Fibroblast of upper back skin (primary cell): ENCODE data around the gene ATP2B1.
A peak's percentile ranks its signal among the peaks of the same experiment; 100 is the strongest.

Experiments
- DNase-seq: peaks from one replicate; pipeline ENCODE4 v3.0.0-alpha.2; 2013

Gene ATP2B1

DNA sequence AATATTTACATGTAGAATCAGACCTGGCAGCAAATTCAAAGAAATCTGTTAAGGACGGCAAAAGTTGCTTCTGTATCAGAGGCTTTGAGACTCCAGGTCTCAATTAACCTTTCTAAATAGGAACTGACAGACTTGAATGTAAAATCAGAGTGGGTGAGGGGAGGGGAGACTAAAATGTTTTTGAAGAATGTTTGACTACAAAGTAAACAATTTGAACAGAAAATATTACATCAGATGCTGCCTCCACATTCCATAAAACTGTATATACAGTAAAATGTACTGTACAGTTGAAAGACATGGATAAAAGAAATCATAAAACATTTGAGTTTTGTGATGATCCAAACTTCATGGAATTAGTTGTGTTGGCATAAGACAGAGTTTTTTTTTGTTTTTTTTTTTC lies 133.3 kb downstream of the ATP2B1 start:
- peak; percentile 53 for DNase-seq

DNA sequence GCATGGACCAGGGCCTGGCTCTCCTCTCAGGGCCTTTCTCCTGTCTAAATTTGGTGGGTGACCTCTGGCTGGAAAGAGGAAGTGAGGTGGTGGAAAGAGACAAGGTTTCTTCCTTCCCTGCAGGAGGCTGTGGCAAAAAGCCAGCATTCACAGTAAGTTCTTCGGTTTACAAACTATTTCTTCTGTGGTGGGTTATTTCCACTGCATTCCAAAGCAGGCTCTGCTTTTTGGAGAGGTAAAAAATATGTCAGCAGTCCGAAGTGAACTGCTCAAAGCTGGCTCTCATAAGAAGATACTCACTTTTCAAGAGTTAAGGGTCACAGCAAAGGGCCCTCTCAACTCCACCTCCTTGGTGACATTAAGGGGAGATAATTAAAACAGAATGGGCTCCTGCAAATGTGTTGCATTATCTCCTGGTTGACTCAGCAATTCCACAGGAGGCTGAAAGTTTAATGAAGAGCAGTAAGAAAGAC lies 133.9 kb downstream of the ATP2B1 start:
- DNase-seq, result peak; percentile 94

DNA sequence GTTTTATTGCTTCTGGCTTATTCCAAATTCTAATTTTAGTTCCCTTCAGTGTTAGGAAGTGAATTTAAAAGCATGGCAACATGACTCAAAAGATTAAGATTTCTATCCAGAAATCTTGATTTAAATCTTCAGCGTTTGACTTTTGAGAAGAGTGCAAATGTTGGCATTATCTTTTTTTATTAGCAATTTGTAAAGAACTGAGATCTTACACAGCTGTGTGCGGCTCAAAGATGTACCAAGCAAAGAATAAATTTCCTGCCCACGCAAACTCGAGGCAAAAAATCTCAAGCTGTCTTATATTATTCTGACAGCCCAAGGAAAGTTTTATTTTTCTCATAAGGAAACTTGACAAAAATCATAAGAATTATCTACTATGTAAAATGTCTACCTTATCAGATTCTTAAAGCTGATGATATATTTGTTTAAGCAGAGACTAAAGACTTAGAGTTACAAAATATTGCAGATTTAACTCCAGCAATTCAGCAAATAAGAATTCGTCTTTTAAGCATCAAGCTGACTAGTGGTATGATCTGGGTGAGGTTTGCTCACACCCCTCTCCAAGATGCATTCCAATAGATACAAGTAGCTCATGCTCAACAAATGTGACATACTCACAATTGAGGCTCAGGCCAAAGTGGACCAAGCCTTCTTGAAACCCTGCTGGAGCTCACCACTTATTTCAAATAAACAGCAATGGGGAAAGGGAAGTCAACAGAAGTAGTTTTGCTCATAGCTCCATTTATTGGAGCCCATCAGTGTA lies 135.4 kb downstream of the ATP2B1 start:
- no peak for DNase-seq

DNA sequence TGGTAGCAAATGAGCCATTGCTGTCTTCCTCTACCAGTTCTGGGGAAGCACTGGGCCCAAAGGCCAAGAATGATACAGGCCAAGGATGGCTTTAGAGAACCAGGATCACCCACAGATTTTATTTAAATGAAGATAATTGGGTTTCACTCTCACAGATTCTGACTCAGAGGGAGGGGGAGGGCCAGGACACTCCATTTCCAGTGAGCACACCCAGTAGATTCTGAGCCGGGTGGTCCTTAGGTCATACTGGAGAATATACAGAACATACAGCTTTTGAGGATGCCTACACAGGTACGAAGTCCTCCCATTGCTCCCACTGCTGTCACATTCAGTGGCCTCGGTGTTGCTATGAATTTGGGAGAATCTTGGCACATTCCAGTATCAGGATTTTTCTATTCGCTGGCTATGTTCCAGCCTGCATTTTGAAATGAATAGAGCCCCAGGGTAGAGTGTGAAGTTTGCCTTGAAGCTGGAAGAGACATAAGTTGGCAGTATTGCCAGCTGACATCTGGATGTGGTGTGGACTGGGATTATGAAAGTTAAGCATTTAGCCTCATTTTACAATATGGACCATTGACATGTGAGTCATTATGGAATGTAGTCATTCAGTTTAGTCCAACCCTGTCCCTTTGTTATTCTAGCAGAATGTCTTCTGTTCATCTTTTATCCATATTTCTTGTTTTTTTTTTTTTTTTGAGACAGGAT lies 137.0 kb downstream of the ATP2B1 start:
- peak; percentile 65 for DNase-seq

DNA sequence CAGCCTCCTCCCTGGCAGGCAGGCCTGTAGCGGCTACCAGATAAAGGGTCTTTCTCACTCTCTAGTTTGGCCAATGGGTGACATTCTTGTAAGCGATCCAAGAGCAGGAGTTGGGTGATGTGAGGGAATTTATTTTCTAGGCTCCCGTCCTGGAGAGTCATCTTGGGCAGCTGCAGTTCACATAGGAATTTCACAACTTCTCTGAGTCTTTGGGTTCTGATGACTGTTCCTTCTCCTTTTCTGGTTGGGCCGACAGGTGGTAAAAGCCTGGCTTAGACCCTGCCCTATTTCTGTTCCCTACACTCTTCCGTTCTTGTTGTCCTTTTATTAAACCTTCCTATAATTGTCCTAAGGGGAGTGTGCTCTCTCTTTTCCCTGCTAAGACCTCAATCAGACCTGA lies 140.2 kb downstream of the ATP2B1 start:
- DNase-seq, result no peak

DNA sequence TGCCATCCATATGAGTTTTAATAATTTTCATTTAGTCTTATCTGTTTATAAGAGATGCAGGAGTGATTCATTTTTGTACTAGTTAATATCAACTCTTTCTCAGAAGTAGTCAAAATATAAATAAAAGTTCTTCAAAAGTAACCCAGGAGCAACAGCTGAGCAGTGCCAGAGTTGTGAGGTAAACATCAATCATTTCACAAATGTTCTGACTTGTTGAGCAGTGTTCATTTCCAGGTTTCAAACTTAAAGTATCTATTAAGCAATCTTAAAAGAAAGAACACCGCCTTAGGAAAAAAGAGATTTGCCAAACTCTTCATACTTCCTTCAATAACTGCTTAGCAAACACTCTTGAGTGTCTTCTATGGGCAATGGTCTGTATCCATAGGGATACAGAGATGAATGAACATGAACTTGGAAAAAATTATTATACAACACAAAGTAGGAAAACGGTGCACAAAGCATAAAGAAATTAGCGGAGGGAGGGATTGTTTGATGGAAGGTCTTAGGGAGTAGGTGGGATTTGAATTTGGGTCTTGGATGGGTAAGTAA lies 140.9 kb downstream of the ATP2B1 start:
- no peak for DNase-seq

DNA sequence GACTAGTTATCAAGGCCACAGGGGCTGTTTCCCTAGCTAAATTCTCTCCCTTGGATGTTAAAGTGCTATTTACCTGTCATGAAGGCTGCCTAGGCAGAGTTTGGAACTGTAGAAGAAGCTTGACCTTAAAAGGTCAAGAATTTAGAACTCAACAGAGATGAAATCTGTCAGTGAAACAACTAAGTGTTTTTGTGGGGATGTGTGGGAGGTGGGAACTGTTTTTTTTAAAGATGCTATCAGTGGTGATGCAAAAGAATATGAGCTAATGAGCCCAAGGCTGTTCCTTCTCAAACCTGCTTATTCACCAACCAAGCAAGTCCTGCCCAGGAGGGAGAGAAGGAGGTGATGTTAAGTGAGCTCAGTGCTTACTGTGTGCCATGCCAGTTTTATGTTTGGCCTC lies 142.0 kb downstream of the ATP2B1 start:
- no peak for DNase-seq

DNA sequence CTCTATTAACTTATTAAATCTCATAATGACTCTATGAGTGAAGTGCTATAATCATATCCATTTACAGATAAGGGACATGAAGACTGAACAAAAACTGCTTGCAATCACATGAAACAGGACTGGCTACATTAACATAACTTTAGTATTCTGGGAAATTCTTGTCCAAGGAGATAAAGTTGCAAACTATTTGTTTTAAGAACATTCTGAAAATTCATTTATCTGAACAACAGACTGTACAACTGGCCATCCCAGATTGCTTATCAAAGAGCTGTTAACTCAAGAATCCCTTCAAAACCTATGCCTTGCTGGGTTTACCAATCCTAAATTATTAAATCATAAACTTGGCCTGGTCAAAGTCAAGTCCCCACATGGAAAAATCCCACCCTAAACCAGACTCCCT lies 143.6 kb downstream of the ATP2B1 start:
- no peak for DNase-seq

DNA sequence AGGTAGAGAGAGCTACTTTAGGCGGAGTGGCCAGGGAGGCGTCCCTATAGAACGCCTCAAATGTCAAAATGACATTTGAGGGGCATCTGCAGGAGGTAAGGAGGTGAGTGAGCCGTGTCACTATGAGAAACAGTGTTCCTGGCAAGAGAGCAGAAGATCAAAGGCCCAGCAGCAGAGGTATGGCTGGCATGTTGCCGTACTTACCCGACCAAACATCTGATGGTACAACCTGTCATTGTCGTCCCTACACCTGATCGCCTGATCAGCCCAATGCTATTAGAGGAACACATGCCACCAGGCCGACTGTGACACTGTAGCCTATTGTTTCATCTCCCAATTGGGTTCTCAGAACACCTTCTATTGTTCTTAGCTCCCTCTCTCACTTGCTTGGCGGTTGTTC lies 148.9 kb downstream of the ATP2B1 start:
- no peak for DNase-seq

DNA sequence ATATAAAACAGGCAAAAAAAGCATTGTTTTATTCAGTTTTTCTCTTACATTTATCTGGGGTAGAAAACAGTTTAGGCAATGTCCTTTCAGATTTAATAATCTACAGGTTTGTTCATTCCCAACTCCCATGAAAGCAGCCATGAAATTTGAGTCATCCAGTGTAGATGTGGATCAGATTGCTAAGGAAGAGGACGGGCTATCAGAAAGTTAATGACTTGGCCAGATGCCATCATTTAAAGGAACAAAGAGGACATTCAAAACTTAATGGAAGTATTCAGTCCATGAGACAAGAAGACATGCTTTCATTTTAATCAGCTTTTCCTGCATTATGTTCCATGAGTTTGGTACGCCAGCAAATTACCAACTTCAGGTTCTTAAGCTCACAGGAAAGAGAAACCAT lies 151.7 kb downstream of the ATP2B1 start:
- no peak for DNase-seq

DNA sequence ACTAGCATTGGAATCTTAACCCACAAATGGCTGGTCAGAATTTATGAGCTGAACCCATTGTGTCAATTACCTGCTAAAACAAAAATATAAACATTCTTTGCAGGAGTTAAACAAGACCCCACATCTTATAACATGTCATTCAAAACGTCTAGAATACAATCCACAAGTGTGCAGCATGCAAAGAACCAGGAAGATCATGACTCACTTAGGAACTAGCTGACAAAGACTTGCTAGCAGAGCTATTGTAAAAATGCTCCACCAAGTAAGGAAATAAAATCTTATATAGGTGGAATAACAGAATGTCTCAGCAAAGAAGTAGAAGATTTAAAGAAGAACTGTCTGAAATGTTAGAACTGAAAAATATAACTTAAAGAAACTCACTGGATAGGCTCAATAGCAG lies 156.3 kb downstream of the ATP2B1 start:
- DNase-seq, result no peak

DNA sequence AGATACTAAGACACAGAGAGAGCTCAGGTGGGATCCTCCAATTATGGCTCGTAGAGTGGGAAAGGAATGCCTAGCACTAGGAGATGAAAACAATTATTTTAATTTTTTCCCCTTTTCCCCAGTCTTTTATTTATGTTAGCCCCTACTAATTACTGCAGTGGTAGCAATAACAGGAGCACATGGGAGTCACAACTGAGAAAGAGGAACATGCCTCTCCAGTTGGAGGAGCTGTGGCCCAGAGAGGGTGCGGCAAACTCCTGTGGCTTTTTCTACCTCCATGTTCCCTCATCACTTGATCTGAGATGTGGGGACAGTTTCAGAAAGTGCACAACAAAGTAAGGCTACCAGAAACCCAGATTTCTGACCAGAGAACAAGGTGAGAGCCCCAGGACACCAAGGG lies 156.9 kb downstream of the ATP2B1 start:
- DNase-seq, result no peak

DNA sequence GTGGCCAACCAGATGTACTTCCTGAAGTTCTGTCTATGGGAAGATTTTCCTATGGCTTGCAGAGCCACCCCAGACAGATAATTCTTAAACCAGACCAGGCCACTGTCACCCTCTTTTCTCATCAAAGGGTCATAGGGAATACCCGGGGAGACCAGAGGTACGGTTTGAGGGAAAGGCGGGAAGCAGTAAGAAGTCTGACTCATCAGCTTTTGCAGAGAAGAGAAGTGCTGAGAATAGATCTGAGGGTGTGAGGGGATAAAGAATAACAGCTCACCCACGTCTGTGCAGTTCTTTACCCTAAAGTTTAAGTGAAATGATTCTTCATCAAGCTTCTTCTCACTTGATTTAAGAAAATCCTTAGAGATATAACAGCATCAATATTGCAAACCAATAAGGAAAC lies 161.5 kb downstream of the ATP2B1 start:
- DNase-seq, result no peak

DNA sequence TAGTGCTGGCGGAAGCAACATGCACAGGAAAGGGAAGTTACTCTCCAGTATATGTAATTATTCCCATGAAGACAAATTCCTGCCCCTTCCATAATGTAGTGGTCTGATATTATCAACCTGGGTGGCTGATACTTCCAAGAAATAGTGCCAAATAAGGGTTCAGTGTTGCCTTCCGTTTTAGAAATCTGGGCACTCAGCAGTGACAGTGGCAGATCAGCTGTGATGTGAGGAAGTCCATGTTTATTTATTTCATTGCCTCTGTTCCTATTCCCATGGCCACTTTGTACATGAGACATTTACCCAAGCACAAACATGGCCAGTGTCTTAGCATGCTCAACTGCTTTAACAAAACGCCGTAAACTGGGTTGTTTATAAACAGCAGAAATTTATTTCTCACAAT lies 162.5 kb downstream of the ATP2B1 start:
- no peak for DNase-seq

DNA sequence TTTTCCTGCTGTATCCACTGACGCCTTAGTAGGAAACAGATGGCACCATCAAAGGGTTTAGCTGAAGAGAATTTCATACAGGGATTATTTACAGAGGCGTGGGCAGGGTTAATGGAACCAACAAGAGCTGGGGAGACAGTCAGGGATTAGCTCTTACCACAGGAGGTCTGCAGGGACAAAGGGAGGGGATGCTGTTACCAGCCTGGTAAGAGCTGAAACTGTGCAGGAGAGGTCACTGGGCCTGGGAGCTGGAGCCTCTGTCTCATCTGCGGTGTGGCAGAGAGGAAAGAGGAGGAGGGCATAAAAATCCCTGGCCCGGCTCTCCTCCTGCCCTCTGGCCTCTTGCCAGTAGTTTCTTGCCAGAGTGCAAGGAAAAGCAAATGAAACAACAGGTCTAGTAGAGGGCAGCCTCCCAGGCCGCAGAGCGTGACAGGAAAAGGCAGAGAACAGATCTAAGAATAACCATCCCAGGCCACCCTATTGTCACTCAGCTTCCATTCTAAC lies 163.9 kb downstream of the ATP2B1 start:
- DNase-seq, result peak; percentile 19

DNA sequence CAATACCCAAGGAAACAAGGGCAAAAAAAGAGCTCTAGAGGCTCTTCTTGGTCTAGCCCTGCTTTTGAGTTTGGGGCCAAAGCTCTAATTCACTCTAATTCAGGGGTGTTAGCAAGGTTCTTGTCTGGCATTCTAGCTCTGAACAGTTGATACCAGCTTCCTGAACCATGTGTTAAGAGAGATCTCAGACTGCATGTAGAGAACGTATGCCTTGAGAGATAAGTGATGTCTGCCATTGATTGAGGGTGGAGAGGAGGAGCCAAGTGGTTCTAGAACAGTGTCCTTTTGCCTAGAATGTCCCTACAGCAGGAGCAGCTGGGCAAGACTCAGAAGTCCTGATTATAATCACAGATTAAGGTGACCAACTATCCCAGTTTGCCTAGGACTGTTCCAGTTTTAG lies 164.6 kb downstream of the ATP2B1 start:
- DNase-seq, result no peak

DNA sequence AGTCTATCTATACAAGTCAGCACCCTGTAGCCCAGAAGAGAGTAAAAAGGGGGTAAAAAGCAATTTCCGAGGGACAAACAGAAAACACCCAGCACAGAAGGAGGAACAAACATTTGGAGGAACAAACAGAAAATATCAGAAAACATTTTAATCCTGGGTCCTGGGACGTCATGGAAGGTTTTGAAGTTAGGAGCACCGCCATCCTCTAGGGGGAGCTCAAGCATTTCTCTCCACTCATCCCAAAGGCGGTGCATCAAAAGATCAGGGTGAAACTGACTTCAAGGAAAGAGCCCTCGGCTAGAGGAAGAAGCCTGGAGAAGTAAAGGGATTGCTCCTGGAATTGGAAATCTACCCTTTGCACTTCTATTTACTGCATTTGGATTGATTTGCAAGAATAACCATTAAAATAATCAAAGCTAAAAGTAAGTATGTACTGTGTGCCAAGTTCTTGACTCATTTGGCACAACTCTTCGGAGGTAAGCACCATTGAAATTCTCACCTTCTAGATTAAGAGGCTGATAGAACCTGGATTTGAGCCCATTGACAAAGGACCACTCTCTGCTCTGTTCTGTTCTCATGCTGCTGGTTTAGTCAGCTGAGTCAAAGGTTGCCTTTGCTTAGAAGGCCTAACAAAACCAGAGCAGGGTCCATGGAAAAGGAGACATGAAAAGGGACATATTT lies 165.6 kb downstream of the ATP2B1 start:
- DNase-seq, result peak; percentile 85

DNA sequence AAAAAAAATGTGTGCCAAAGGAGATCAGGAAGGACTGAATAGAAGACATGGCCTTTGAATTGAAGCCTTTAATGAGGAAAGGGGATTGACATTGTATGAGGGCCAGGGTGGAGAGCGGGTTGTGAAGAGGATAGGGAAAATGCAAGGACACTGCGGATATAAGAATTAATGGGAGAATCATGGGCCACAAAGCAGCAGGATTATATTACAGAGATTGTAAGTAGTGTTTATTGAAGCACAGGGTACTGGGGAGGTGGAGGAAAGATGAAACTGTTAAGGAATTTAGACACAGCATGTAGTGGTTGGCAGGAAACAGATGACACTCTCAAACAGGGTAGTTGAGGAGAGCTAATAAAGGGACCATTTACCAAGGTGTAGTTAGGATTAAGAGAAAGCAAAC lies 166.4 kb downstream of the ATP2B1 start:
- DNase-seq, result no peak

DNA sequence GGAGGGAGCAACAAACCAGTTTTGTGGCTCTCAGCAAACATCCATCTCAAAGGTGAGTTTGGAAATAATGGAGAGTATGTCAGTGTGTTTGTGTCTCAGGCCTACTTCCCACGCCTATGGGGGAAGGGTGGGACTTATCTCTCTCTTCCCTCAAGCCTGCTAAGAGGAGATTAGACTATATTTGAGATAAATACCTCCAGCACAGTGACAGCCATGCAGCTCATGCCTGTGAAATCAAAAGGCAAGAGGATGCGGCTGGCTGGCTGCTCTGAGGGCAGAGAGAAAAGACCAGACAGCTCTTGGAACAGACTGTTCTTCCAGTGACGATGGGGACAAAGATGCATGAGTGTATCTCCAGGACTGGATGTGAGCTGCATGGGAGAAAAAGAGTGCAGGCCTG lies 168.1 kb downstream of the ATP2B1 start:
- no peak for DNase-seq

DNA sequence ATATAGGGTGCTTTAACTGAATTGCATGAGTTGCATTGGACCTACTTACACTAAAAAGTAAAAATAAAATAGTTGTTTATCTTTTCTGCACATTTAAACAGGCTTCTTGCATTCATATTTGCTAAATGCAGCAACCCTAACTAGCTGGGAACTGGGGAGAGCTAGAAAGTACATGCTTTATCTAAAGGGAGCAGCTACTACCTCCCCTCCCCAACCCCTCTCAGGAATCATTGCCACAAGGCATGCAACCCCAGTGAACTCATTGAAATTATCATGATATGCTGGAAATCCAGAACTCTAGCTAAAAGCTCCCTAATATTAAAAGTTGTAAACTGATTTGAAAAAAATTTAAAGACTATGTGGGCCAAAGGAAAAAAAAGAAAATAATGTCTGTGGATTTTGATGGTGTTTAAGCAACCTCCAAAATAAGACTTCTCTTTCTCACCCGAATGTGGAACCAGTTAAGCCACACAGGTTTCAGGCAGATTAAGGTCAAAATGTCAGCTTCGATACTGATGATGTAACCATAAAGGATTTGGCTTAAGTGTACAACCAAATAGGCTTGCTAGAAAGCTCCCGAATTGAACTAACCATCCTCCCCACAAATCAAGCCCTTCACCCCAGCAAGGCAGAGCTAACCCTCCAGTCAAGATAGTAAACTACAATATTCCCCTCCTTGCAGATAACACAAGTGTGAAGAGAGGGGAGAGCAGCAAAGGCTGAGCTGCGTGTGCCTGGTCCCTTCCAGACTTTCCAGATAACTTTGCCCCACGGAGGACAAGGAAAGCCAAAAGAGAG lies 169.0 kb downstream of the ATP2B1 start:
- DNase-seq, result no peak

DNA sequence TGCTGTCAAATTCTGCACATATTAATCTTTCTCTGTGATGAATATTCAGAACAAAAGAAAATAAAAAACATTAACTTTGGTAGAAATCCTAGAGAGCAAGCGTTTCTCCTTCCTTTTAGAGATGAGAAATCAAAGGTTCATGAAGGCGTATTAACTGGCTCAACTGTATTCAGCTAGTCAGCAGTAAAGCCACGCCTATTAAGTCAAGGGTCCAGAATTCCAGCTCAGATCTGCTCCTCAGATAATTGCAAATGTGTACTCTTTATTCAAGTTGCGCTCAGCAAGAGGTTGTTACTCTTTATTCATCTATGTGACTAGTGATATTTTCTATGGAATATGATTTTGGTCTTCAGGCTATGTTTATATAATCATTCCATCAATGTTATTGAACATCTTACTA lies 169.7 kb downstream of the ATP2B1 start:
- no peak for DNase-seq
